HG02870 (cell line): ENCODE results near the gene FBN1.
A peak's percentile ranks its signal among the peaks of the same experiment; 100 is the strongest.

Experiments used
- ATAC-seq: cut with Tn5 transposase; IDR thresholded peaks from one replicate; pipeline ENCODE4 v1.9.1; 2021; ENCODE audit warnings: mild to moderate bottlenecking, moderate library complexity; ENCODE audit not compliant: unreplicated experiment

Gene FBN1

DNA sequence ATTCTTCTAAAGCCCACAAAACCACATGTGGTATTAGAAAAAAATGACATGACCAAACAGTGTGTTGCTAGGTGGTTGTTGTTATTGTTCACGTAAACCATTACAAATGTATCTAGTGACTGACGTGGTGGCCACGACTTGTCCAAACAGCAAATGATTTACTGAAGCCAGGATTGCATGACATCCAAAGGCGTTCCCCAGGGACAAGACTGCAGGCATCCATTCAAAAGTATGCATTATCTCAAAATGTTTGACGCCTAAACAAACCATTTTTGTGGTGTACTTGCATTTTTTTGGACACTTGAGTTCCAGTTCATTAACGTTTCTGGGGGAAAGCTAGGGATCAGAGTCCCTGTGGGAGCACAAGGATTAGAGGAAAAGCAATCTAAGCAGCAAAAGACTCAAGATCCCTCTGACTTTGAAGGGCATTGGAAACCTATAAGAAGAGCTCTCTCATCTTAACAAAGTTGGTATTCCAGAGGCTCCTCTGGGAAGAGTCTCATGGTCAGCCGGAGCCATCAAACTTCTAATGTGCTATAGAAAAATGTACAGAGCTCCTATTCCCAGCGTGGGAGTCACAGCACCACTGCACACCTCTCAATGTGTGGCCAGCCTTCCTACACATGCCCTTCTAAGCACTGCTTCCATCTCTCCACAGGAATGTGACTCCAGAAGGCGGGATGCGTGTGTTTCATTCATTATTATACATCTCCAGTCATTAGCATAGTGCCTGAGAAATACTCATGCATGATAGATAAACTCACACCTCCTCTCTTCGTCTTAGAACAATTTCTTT is 62.9 kb downstream of the FBN1 start:
- no peak for ATAC-seq

DNA sequence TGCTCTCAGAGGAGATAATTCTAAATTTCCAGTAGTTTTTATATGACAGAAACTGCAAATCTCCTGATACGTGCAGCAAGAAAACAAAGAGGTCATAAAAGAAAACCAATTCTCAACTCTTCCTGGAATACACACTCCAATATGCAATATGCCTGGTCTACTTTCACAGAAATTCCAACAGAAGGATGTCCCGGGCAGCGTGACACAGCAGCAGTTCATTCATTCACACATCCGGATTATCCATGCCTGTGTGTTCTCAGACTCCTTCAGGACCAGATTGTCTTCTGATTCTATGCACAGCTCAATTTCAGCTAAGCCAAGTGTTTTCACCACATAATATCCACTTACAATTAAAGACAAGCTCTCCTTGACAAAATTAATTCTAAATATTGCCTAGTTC is 64.3 kb downstream of the FBN1 start:
- no peak for ATAC-seq

DNA sequence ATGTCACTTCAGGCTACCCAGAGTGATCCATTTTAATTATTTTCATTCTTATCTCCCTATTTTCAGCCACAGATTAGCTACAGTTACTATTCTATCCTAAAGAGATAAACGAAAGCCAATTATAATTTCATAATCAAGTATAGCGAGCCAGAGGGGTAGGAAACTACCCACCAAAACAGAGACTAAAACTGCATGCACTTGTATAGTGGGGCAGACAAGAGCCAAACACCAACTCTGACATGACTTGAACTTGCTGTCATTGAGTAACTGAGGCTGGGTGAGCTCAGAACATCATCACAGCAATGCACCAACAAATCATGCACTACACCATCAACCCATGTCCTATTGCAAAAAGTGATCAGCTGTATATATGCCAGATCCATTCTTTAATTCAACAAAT is 64.8 kb downstream of the FBN1 start:
- ATAC-seq, result no peak

DNA sequence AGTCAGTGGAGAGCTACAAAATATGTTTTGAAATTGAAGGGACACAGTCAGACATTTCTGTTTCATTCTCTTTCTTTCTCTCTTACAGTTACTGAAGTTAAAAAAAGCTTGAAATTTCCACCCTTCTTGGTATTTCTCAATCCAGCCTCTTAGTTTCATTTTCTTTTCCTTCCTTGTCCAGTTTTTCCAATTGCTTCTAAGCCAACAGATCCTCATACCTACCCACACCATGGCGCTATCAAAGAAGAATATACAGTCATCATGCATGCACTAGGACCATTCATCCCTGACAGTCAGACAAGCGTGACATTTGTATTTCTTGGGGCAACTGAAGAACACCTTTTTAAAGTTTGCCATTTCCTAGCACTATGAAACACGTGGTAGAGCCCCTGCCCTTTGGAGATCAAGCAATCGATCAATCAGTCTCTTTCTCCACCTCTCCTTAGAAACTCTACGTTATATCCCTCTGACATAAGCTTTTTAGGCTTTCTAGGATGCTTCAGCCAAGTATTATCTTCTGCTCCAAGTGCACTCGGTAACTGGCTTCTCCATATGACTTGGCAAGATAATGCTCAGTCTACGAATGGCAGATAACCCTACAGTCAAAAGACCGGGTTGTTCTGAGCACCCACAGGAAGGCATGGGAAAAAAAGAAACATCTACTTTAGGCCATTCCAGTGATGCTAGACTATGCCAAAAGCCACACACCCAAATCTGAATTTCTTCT is 65.4 kb downstream of the FBN1 start:
- ATAC-seq, result no peak

DNA sequence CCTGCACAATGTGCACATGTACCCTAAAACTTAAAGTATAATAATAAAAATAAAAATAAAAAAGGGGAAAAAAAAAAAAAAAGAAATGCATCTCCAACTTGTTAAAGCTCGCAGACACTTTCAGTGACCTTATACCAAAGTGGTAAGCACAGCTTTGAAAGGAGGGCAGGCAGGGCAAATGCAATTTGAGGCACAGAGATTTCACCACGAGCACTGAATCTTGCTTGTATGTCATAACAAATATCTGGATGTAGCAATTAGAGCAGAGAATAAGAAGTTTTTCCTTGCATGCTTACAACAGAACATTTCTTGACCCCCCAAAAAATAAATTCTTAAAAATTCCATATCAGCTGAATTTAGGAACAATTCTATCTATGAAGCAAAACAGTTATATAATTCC is 66.5 kb downstream of the FBN1 start:
- no peak for ATAC-seq

DNA sequence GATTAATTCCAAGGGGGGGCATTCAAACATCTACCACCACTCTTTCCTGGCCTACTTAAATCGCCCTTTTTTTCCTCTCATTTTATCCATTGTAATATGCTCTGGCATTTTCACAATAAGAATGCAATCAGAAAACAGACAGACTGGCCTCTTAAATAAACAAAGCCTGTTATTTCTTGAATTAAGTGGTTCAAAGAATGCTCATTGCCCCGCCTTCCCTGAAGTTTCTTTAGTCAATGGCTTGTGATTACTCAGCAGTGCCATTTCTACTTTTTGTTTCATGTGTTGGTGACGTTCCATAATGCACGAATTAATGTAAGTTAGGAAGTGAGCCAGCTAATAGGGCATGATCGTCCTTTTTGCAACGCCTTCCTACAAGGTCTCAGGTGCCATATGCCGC is 68.0 kb downstream of the FBN1 start:
- ATAC-seq, result no peak

DNA sequence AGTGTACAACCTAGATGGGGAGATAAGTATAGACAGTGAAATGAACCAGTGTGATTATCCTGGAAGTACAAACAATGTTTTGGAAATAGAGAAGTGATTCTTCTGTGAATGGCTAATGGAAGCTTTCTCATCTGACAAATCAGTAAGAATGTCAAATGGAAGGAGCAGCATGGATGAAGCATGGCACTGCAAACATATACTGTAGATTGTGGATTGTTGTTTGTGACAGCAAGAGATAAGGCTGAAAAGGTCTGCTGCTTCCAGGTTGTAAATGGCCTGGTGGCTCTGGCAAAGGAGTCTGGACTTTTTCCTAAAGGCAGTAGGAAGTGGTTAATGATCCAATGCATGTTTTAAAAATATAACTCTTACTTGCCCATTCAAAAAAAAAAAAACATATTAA is 71.3 kb downstream of the FBN1 start:
- no peak for ATAC-seq

DNA sequence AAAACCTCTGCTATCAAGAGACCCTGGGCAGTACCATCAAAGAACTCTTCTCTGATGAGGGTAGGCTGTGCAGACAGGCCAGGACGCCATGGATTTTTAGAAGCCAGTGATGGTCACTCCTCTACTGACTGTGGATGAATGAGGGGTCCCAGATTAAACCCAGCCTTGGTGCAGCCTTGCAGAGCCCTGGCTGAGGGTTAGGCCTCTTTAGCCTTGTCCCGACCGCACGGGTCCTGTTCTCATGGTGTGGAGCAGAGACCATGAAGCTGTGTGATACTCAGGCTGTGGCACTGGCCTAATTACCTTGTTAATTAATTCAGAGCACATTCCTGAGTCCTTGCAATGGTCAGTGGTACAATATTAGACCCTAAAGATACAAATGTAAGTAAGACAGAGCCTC is 71.7 kb downstream of the FBN1 start:
- no peak for ATAC-seq

DNA sequence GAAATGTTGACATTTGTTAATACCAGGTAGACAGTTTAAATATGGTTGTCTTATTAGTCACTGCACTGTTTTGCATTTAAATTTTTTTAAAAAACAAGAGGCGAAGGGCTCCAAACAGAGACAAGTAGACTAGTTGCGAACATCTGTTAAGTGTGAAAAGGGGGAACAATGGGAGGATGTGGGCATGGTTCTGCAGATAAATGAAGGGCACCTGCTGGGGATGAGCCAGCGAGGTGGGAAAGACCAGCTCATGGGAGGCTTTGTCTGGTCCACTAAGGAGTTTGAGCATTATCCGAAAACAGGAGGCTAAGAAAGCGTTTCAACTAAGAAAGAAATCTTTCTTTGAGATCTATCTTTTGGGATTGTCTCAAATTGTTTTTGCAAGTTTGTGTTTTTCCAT is 72.7 kb downstream of the FBN1 start:
- no peak for ATAC-seq

DNA sequence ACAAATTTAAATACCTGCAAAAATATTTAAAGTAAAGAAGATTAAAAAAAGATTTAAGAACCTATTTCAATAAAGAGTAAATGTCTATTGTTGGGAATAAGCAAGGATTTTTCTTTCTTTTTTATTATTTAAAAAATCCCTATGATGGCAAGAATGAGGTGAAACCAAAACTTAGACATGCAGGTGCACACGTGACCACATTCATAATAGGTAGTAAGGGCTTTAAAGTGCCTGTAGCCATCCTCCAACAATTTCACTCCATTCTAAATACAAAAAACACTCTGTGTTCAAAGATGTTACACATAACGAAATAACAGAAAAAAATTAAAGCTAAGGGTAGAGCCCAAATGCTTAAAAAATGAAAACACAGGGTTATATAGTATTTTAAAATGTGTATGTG is 74.0 kb downstream of the FBN1 start:
- ATAC-seq, result no peak

DNA sequence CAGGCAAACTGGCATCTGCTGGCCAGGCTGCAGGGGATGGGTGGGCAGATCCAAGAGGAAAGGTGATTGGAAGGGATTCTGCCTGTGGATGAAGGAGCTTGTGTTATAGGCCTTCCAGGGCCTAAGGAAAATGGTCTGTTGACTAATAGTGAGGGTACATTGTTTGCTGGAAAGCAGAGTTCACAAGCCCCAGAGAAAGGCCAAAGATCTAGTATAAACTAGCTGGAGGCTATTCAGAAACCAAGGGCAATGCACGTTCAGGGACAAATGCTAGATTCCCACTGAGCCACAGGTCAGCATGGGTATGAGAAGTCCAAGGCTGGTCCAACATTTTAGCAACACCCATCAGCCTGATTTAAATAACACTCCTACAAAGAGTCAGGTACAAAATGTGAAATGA is 74.7 kb downstream of the FBN1 start:
- no peak for ATAC-seq

DNA sequence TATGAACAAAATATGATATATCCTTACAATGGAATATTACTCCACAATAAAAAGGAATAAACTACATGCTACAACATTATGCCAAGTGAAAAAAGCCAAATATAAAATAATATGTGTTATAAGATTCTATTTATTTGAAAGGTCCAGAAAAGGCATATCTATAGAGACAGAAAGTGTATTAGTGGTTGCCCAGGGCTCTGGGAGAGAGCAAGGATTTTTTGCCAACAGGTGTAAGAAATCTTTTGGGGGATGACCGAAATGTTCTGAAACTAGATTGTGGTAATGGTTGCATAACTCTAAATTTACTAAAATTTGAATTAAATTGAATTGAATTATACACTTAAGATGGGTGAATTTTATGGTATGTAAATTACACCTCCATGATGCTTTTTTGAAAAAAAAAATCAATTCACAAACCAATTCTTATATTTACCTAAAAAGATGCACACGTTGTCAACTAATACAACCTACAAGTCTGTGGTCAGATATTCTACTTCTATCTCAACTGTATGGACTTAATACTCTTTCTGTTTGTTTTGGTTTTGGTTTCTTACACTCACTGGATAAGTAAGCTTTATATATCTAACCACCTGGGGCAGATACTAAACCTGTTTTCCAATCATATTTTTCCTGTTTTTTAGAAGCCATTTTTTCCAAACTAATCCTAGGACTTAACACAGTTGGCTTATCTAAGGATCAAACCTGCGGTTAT is 75.8 kb downstream of the FBN1 start:
- no peak for ATAC-seq

DNA sequence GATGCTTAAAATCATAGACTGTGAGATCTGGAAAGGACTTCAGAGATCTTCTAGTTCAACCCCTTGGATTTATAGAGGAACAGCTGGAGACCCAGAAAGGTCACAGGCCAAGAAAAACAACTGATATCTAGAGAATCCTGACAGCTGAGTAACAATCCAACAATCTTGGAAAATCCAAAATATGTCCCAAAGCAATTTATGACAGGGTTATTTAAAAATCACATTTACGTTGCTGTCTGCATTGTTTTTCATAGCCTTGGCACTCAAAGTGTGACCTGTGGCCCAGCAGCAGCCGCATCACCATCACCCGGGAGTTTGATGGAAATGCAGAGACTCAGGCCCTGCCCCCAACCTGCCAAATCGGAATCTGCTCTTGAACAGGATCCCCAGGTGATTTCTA is 78.8 kb downstream of the FBN1 start:
- no peak for ATAC-seq

DNA sequence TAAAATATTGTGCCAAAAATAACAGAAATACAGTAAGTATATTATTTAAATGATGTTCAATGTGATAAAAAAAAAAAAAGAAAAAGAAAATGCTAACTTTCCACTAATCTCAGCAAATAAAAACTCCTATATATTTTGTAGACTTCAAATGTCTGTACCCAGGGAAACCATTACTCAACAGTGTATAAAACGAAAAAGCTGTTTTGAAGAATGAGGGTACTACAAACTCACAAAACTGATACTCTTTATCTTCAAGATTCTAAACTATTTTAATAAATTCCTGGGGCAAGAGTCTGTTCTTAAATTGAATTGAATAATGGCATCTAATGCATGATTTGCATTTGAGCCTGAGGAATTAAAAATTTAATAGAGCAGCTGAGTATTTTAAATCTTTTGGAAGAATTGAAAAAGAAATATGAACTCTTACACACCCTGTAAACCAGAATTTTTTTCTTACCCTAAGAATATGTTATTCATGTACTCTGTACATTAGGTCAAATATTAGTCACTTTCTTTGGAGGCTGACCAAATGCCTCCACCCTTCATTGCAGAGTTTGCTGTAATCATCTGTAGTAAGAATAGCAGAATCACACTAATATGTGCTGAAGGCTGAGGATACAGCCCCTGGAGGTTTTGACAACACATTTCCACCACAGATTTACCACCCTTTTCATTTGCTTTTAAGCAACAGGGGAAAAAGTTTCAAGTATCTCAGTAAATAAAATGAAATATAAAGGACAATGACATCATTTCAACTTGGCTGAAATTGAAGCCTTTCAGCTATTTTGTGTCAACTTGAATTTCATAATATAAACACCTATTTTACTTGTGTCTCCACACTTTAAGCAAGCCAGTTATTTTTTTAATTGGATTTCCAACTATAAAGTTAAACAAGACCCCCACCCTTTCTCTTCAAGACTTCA is 79.7 kb downstream of the FBN1 start:
- no peak for ATAC-seq

DNA sequence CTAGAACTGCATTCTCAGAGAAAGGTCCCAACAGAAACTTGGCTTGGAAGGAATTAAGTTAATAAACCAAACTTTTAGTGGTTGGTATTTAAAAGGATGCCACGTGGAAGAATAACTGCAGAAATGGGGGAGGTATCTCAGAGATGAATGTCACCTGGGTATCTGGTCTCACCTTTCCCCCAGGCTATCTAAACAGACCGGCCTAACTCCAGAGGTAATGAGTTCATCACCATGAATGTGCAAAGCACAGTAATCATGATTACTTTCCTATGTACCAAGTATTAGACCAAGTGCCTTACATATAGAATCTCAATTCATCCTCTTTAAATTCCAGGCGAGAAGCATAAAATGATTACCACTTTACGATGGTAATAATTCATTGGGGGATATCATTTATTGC is 80.8 kb downstream of the FBN1 start:
- ATAC-seq, result no peak

DNA sequence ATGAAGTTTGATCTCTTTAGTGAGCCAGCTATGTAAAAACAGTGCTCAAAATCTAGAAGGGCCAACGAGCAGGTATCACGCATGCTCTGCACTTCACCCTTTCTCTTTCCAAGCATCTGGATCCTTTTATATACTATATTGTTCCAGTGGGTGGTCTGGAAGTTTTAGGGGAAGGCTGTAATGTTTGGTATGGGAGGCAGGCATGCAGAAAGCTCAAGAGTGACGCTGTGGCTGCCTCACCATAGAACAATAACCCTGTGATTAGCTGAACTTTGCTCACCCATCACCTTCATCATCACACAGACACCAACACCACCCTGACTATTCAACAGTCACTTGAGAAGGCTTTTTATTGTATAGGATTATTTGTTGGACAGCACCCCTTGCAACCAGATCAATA is 81.6 kb downstream of the FBN1 start:
- no peak for ATAC-seq

DNA sequence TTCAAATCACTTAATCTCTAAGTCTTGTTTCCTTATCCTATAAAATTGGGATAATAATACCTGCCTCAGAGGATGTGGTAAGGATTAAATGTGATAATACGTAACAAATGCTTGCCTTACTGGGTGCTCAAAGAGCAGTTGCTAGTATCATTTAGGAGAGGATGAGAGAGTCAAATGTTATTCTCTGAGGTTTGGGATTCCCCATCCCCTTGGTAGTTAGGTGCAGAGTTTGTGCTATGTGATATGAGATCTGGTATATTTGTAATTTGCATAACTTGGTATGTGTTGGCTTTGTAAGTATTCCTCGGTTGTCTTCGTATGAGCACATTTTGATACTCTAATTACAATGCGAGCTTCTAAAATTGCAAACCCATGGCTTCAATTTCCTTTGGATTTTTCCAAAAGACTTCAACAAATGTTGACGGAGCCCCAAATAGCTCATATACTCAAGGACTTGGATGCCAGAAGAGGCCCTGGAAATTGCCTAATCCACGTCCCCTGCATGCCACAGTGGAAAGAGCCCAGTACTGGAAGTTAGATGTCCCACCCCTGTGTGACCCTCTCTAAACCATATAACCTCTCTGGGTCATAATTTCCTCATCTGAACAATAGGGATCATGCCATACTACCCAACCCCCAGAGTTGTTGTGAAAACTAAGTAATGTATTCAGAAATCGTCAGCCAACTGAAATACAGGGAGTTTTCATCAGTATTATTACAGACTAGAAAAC is 85.0 kb downstream of the FBN1 start:
- ATAC-seq, result peak; percentile 87

DNA sequence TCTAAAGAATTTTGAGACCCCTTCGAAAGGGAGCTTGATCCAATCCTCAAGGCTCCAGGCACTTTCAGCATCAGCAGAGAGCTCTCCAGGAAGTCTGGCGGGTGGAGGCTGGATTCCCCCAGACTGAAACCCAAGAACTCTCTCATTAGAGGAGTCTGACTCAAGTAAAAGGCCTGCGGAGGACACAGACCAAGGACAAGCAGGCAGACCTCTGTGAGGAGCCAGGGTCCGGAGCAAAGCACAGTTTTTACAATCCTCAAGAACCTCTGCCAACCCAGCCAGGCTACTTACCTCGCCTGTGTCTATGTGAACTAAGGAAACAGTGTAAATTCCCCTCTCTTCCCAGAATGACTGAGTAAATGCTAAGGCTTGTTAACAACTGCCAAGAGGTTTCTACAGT is 86.2 kb downstream of the FBN1 start:
- no peak for ATAC-seq

DNA sequence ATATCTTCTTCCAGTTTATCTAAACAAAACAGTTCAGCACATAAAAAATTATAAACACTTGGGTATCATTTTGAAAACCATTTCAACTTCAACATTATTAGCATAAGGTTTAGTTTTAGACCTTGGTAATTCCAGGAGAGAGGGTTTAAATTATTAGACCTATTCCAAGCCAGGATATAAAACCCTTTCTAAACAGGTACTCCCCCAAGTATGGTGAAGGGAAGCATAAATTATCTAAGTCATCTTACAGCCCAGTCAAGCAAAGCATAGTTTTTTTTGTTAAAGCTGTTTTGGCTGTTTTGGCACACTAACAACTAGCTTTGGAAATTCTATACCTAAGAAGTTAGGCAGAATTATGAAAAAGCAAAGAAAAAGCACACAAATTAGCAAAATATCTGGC is 87.3 kb downstream of the FBN1 start:
- ATAC-seq, result no peak

DNA sequence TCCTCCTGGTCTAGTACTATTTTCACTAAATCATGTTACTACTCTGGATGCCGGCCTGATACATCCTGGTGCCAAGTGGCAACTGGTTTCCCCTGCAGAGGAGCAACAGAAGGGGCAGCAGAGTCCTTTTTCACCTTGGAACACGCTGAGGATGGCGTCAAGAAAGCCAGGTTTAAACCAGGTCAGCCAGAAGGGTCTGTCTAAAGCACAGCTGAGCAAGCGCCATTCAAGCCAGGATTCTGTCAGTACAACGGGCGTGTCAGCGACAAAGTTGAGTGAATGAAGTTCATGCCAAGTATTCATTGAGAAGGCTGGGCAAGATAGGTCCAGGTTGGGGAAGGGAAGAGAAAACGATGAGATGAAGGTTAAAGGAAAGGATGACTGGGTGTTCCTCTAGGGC is 88.2 kb downstream of the FBN1 start:
- no peak for ATAC-seq
